Transverse colon (tissue), 4 donors: ENCODE data around the gene UNC13A. TPM values are rescaled to one million over a fixed set of nuclear protein-coding genes. Genes with fewer than 3 reads are reported as not detected.

Experiments
- DNase-seq: peaks from one replicate; pipeline ENCODE4 v3.0.0-alpha.2; 2019
- H3K27ac ChIP-seq, 4 donors: fragments of 200-600 bp; sonication (generic); 2 replicates each; pipeline ENCODE4 v1.5.1; 2016 to 2018; ENCODE audit warnings: inconsistent platforms in 4 of 4
- H3K27me3 ChIP-seq: fragments of 200-600 bp; sonication (generic); 2 replicates; pipeline ENCODE4 v1.5.1; 2017; ENCODE audit warnings: inconsistent platforms
- H3K36me3 ChIP-seq, 4 donors: fragments of 200-600 bp; sonication (generic); 2 replicates each; pipeline ENCODE4 v1.5.1; 2017 to 2019; ENCODE audit warnings: inconsistent platforms in 4 of 4
- H3K4me1 ChIP-seq, 4 donors: fragments of 200-600 bp; sonication (generic); 2 replicates each; pipeline ENCODE4 v1.5.1; 2017 to 2020; ENCODE audit warnings: inconsistent platforms in 4 of 4
- H3K4me3 ChIP-seq, 4 donors: fragments of 200-600 bp; sonication (generic); 1 replicate in 1 of 4; 2 replicates in 3 of 4; pipeline versions ENCODE4 v1.5.1 to v1.6.1; 2017 to 2019; ENCODE audit warnings: inconsistent platforms in 4 of 4
- H3K9me3 ChIP-seq, 2 donors: fragments of 200-600 bp; sonication (generic); 2 replicates each; pipeline ENCODE4 v1.5.1; 2017 to 2019; ENCODE audit warnings: inconsistent platforms in 2 of 2
- CTCF ChIP-seq, 5 experiments: fragments of 200-600 bp in 3 of 5; fragments of 450-650 bp in 2 of 5; sonication (generic) in 3 of 5; IDR thresholded peaks; 1 replicate in 2 of 5; 2 replicates in 3 of 5; pipeline ENCODE4 v1.5.1; 2016 to 2017; ENCODE audit warnings: antibody characterized with exemption in 5 of 5, inconsistent platforms in 3 of 5, mild to moderate bottlenecking in 2 of 5, moderate library complexity in 1 of 5
- EP300 ChIP-seq: sonication (generic); formaldehyde crosslinking; IDR thresholded peaks from one replicate; pipeline ENCODE4 v1.6.1; 2017; ENCODE audit warnings: antibody characterized with exemption, low read depth
- POLR2A ChIP-seq: fragments of 450-650 bp; IDR thresholded peaks from one replicate; pipeline ENCODE4 v1.6.1; 2016; ENCODE audit warnings: antibody characterized with exemption, mild to moderate bottlenecking, moderate library complexity
- POLR2AphosphoS5 ChIP-seq, 3 donors: sonication (generic); formaldehyde crosslinking; IDR thresholded peaks; one replicate each; pipeline ENCODE4 v1.6.1; 2016; ENCODE audit warnings: antibody characterized with exemption in 3 of 3
- WGBS, 2 donors: methylation state at CpG; one replicate each; pipeline ENCODE4 v1.1.5; 2018; ENCODE audit warnings: low coverage in 1 of 2; 5-methylcytosine and 5-hydroxymethylcytosine counted together
- in situ Hi-C, 4 donors: fragments of 200-750 bp; cut with MboI; loops; one replicate each; pipeline versions ENCODE4 v1.15.0 to v1.15.1; 2017; ENCODE audit warnings: low sequenced_read_pairs in 3 of 4, low pct_ligation_motif_present in 1 of 4, low pct_unique_long_range_greater_than_20kb in 1 of 4
- intact Hi-C: fragments of 100-400 bp; cut with DNase I; formaldehyde crosslinking; loops from one replicate; pipeline ENCODE4 v1.15.1; 2023; ENCODE audit warnings: low total_unique reads
- total RNA-seq, 4 donors: library from RNA; depleted of rRNA; stranded (reverse); fragments of >200 nt; gene quantifications; one replicate each; pipeline ENCODE4 v1.1.0, GENCODE V29; 2016

UNC13A gene
- total RNA-seq, 4 donors from 2014 or later: under 0.01 to 1.9 (median 0.30) TPM

- no peaks in the 10 kb centered on the region for H3K9me3 ChIP-seq
- H3K4me1 ChIP-seq: no peaks in the 10 kb centered on the region
- in situ Hi-C loops (no loop called here), intact Hi-C loops (no loop called here)
- H3K4me3 ChIP-seq: no peak overlapping the region
- H3K36me3 ChIP-seq: no peaks in the 10 kb centered on the region
- no peaks in the 10 kb centered on the region for H3K27me3 ChIP-seq
- TF ChIP-seq CTCF (IDR thresholded peaks at IDR 0.05): no peak
- TF ChIP-seq POLR2AphosphoS5 (IDR thresholded peaks at IDR 0.05): no peak
- no peak for TF ChIP-seq EP300
- TF ChIP-seq POLR2A: no peak
- H3K27ac ChIP-seq: no peak overlapping the region
- 78% methylated on average over 3 of the region's 3 CpGs; no CpG with 5 or more reads in 1 of the 2 donors for WGBS, 2 donors
- DNase-seq: no peak
These were observed 61.0 kb downstream of the UNC13A start for GRCh38 chr19:17627161-17627560.

- Histone ChIP-seq H3K36me3 (no peaks in the 10 kb centered on the region), H3K4me1 (no peaks in the 10 kb centered on the region), H3K27me3 (no peaks in the 10 kb centered on the region), H3K4me3 (no peak overlapping the region), H3K27ac (no peak overlapping the region), H3K9me3 (no peaks in the 10 kb centered on the region)
- in situ Hi-C loops: no loop called here
- TF ChIP-seq POLR2AphosphoS5 (IDR thresholded peaks at IDR 0.05): no peak
- TF ChIP-seq EP300: no peak
- no peak for TF ChIP-seq POLR2A
- TF ChIP-seq CTCF (IDR thresholded peaks at IDR 0.05): no peak
- no peak for DNase-seq
- WGBS, 2 donors: 69% methylated on average over 12 of the region's 12 CpGs; no CpG with 5 or more reads in 1 of the 2 donors
- intact Hi-C loops: no loop called here
These were observed 61.6 kb downstream of the UNC13A start for GRCh38 chr19:17626456-17627015.

GRCh38 chr19:17625980-17626379 is 62.2 kb downstream of the UNC13A start:
- no peak overlapping the region for H3K4me3 ChIP-seq
- no peaks in the 10 kb centered on the region for H3K9me3 ChIP-seq
- intact Hi-C loops (no loop called here), in situ Hi-C loops (no loop called here)
- no peak overlapping the region for H3K27ac ChIP-seq
- no peaks in the 10 kb centered on the region for H3K4me1 ChIP-seq
- no peaks in the 10 kb centered on the region for H3K27me3 ChIP-seq
- TF ChIP-seq POLR2AphosphoS5 (IDR thresholded peaks at IDR 0.05): no peak
- no peak for TF ChIP-seq CTCF (IDR thresholded peaks at IDR 0.05)
- TF ChIP-seq EP300: no peak
- TF ChIP-seq POLR2A: no peak
- WGBS, 2 donors: 55 to 80% methylated on average over 2 of the region's 2 CpGs
- no peaks in the 10 kb centered on the region for H3K36me3 ChIP-seq
- no peak for DNase-seq

- Histone ChIP-seq H3K4me3 (no peak overlapping the region), H3K9me3 (no peaks in the 10 kb centered on the region), H3K27ac (no peak overlapping the region), H3K36me3 (no peaks in the 10 kb centered on the region), H3K27me3 (no peaks in the 10 kb centered on the region), H3K4me1 (no peaks in the 10 kb centered on the region)
- TF ChIP-seq POLR2AphosphoS5 (IDR thresholded peaks at IDR 0.05) (no peak), CTCF (IDR thresholded peaks at IDR 0.05) (no peak), POLR2A (no peak)
- 95 to 100% methylated on average over 1 of the region's 1 CpG for WGBS, 2 donors
- DNase-seq: no peak
- in situ Hi-C loops (no loop called here), intact Hi-C loops (no loop called here)
These were observed 63.1 kb downstream of the UNC13A start for GRCh38 chr19:17625043-17625442.
